Measurements from ENCODE around the gene VPS26B.
"Not testable (repeated sequence)": the region's sequence is repeated elsewhere in the genome, so short reads cannot be mapped to it uniquely, and the experiment has no call there.

VPS26B gene

GRCh38 chr11:134282121-134283045 lies 57.9 kb downstream of the VPS26B start:
- H3K4me3 ChIP-seq (replicated peaks; ENCODE audit: insufficient read depth, low read length): no peak overlapping the region
- H3K27me3 ChIP-seq (ENCODE audit: insufficient read depth, poor library complexity, severe bottlenecking): peaks cover 25% of the 10 kb centered on the region
- no peak overlapping the region for H3K27ac ChIP-seq (replicated peaks)
- no peak for DNase-seq (ENCODE audit: low read depth in 1 of 2, low spot score in 1 of 2)
- TF ChIP-seq SPI1 (IDR thresholded peaks at IDR 0.05; ENCODE audit: borderline replicate concordance, low read depth) (no peak), POLR2AphosphoS5 (IDR thresholded peaks at IDR 0.05; ENCODE audit: low read depth) (no peak), GABPA (IDR thresholded peaks at IDR 0.05; ENCODE audit: low read depth) (no peak)
- TF ChIP-seq, protein P1, sequence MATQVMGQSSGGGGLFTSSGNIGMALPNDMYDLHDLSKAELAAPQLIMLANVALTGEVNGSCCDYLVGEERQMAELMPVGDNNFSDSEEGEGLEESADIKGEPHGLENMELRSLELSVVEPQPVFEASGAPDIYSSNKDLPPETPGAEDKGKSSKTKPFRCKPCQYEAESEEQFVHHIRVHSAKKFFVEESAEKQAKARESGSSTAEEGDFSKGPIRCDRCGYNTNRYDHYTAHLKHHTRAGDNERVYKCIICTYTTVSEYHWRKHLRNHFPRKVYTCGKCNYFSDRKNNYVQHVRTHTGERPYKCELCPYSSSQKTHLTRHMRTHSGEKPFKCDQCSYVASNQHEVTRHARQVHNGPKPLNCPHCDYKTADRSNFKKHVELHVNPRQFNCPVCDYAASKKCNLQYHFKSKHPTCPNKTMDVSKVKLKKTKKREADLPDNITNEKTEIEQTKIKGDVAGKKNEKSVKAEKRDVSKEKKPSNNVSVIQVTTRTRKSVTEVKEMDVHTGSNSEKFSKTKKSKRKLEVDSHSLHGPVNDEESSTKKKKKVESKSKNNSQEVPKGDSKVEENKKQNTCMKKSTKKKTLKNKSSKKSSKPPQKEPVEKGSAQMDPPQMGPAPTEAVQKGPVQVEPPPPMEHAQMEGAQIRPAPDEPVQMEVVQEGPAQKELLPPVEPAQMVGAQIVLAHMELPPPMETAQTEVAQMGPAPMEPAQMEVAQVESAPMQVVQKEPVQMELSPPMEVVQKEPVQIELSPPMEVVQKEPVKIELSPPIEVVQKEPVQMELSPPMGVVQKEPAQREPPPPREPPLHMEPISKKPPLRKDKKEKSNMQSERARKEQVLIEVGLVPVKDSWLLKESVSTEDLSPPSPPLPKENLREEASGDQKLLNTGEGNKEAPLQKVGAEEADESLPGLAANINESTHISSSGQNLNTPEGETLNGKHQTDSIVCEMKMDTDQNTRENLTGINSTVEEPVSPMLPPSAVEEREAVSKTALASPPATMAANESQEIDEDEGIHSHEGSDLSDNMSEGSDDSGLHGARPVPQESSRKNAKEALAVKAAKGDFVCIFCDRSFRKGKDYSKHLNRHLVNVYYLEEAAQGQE (IDR thresholded peaks at IDR 0.05; ENCODE audit: insufficient replicate concordance, low read depth): no peak
- TF ChIP-seq, protein P2, sequence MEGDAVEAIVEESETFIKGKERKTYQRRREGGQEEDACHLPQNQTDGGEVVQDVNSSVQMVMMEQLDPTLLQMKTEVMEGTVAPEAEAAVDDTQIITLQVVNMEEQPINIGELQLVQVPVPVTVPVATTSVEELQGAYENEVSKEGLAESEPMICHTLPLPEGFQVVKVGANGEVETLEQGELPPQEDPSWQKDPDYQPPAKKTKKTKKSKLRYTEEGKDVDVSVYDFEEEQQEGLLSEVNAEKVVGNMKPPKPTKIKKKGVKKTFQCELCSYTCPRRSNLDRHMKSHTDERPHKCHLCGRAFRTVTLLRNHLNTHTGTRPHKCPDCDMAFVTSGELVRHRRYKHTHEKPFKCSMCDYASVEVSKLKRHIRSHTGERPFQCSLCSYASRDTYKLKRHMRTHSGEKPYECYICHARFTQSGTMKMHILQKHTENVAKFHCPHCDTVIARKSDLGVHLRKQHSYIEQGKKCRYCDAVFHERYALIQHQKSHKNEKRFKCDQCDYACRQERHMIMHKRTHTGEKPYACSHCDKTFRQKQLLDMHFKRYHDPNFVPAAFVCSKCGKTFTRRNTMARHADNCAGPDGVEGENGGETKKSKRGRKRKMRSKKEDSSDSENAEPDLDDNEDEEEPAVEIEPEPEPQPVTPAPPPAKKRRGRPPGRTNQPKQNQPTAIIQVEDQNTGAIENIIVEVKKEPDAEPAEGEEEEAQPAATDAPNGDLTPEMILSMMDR (IDR thresholded peaks at IDR 0.05; ENCODE audit: insufficient read depth, low read length): no peak

DNA sequence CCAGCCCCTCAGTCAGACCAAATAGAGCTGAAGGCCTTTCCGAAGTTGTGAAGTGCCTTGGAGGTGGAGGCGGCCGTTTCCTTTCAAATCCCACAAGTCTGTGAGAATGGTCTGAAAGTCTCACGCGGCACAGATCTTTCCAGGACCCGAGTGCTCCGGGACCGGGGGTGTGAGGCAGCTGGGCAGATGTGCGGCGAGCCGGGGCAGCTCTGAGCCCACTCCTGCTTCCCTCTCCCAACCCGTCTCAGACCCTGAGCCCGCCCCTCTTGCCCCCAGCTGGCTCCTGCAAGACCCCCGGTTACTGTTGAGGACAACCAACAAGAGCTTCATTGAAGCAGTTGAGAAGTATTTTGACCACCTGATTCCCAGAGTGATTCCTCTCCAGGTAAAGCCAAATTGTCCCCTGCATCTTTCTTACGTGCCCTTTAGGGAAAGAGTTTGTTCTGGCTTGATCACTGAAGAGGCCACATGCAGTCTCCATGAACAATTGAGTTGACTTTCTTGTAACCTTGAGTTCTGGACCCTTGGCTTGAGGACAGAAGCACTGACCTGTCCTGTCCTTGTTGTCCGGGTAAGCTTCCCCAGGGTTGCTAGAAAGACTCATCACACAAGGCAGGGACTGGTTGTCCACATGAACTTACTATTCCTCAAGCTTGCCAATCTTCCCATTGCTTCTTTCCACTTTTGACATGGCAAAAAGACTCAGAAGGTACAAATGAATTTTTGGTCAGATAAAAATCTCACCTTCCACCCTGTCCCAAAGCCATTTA lies 59.2 kb downstream of the VPS26B start:
- H3K27ac ChIP-seq (replicated peaks): no peak overlapping the region
- no peak overlapping the region for H3K4me3 ChIP-seq (replicated peaks; ENCODE audit: insufficient read depth, low read length)
- TF ChIP-seq, protein P2 (IDR thresholded peaks at IDR 0.05; ENCODE audit: insufficient read depth, low read length): no peak
- TF ChIP-seq GABPA (IDR thresholded peaks at IDR 0.05; ENCODE audit: low read depth): no peak
- DNase-seq (ENCODE audit: low read depth in 1 of 2, low spot score in 1 of 2): no peak
- peaks cover 12% of the 10 kb centered on the region for H3K27me3 ChIP-seq (ENCODE audit: insufficient read depth, poor library complexity, severe bottlenecking)

GRCh38 chr11:134284349-134284748 lies 59.9 kb downstream of the VPS26B start:
- not testable (repeated sequence) for H3K4me3 ChIP-seq (replicated peaks; ENCODE audit: insufficient read depth, low read length); H3K27me3 ChIP-seq (ENCODE audit: insufficient read depth, poor library complexity, severe bottlenecking); H3K27ac ChIP-seq (replicated peaks); DNase-seq (ENCODE audit: low read depth in 1 of 2, low spot score in 1 of 2)

GRCh38 chr11:134287561-134287960 lies 63.1 kb downstream of the VPS26B start:
- Histone ChIP-seq H3K27me3 (ENCODE audit: insufficient read depth, poor library complexity, severe bottlenecking) (no peaks in the 10 kb centered on the region), H3K27ac (replicated peaks) (no peak overlapping the region), H3K4me3 (replicated peaks; ENCODE audit: insufficient read depth, low read length) (no peak overlapping the region)
- DNase-seq (ENCODE audit: low read depth in 1 of 2, low spot score in 1 of 2): no peak
- TF ChIP-seq, protein P1 (IDR thresholded peaks at IDR 0.05; ENCODE audit: insufficient replicate concordance, low read depth): no peak
- TF ChIP-seq GABPA (IDR thresholded peaks at IDR 0.05; ENCODE audit: low read depth) (no peak), POLR2AphosphoS5 (IDR thresholded peaks at IDR 0.05; ENCODE audit: low read depth) (no peak), SPI1 (IDR thresholded peaks at IDR 0.05; ENCODE audit: borderline replicate concordance, low read depth) (no peak)
- TF ChIP-seq, protein P2 (IDR thresholded peaks at IDR 0.05; ENCODE audit: insufficient read depth, low read length): no peak
